Progenitor cell of endocrine pancreas (in vitro differentiated cells): Measurements from ENCODE around the gene GRHL1. TPM values are rescaled to one million over a fixed set of nuclear protein-coding genes. Genes with fewer than 3 reads are reported as not detected.

Experiments
- DNase-seq: peaks from one replicate; pipeline ENCODE4 v3.0.0; 2021; ENCODE audit warnings: low spot score; ENCODE audit not compliant: unreplicated experiment
- H3K27ac Mint-ChIP-seq: 2 replicates; pipeline ENCODE4 v1.8.0; 2021; ENCODE audit warnings: mild to moderate bottlenecking, moderate library complexity, mixed read lengths
- H3K27me3 Mint-ChIP-seq: 2 replicates; pipeline ENCODE4 v1.8.0; 2021; ENCODE audit warnings: mixed read lengths
- H3K36me3 Mint-ChIP-seq: 2 replicates; pipeline ENCODE4 v1.8.0; 2022; ENCODE audit warnings: mixed read lengths; ENCODE audit not compliant: insufficient read depth
- H3K4me1 Mint-ChIP-seq: 2 replicates; pipeline ENCODE4 v1.8.0; 2021; ENCODE audit warnings: low read depth, mixed read lengths
- H3K4me3 Mint-ChIP-seq: 2 replicates; pipeline ENCODE4 v1.8.0; 2021; ENCODE audit warnings: low read depth, mild to moderate bottlenecking, moderate library complexity, mixed read lengths
- H3K9me3 Mint-ChIP-seq: 2 replicates; pipeline ENCODE4 v1.8.0; 2021; ENCODE audit warnings: low read depth, mixed read lengths
- CTCF ChIP-seq: fragments of 200-600 bp; sonication (generic); IDR thresholded peaks from one replicate; pipeline ENCODE4 v1.5.0; 2021; ENCODE audit warnings: antibody characterized with exemption, mild to moderate bottlenecking; ENCODE audit not compliant: unreplicated experiment
- total RNA-seq: library from RNA; stranded (reverse); gene quantifications from 2 replicates; pipeline ENCODE4 v1.2.1, GENCODE V29; 2021

GRHL1 gene
- total RNA-seq, 1 donor from 2014 or later: 13.4 TPM

- H3K27me3 Mint-ChIP-seq: no peaks in the 10 kb centered on the region
- H3K36me3 Mint-ChIP-seq: peaks cover 17% of the 10 kb centered on the region
- no peak for DNase-seq
- H3K4me1 Mint-ChIP-seq: peaks cover 2% of the 10 kb centered on the region
- TF ChIP-seq CTCF: no peak
- H3K9me3 Mint-ChIP-seq: peaks cover 4% of the 10 kb centered on the region
- H3K4me3 Mint-ChIP-seq: no peak overlapping the region
- no peak overlapping the region for H3K27ac Mint-ChIP-seq
Measured at GRCh38 chr2:10003206-10004125, 52.0 kb downstream of the GRHL1 start.

GRCh38 chr2:10004401-10004800 lies 52.9 kb downstream of the GRHL1 start:
- H3K36me3 Mint-ChIP-seq: peaks cover 12% of the 10 kb centered on the region
- no peak overlapping the region for H3K4me3 Mint-ChIP-seq
- TF ChIP-seq CTCF: no peak

GRCh38 chr2:10004836-10005235 lies 53.3 kb downstream of the GRHL1 start:
- peaks cover 4% of the 10 kb centered on the region for H3K9me3 Mint-ChIP-seq
- H3K27me3 Mint-ChIP-seq: no peaks in the 10 kb centered on the region
- H3K4me3 Mint-ChIP-seq: no peak overlapping the region
- no peak for DNase-seq
- H3K27ac Mint-ChIP-seq: no peak overlapping the region
- H3K4me1 Mint-ChIP-seq: peaks cover 2% of the 10 kb centered on the region
- H3K36me3 Mint-ChIP-seq: peaks cover 12% of the 10 kb centered on the region
- no peak for TF ChIP-seq CTCF

More at GRCh38 chr2:10004401-10004800, 52.9 kb downstream of the GRHL1 start:
- H3K27me3 Mint-ChIP-seq: no peaks in the 10 kb centered on the region
- no peak overlapping the region for H3K27ac Mint-ChIP-seq
- peaks cover 4% of the 10 kb centered on the region for H3K9me3 Mint-ChIP-seq
- H3K4me1 Mint-ChIP-seq: peaks cover 2% of the 10 kb centered on the region
- no peak for DNase-seq

- Mint-ChIP-seq H3K4me1 (peaks cover 5% of the 10 kb centered on the region), H3K9me3 (peaks cover 4% of the 10 kb centered on the region), H3K36me3 (peaks cover 10% of the 10 kb centered on the region), H3K27ac (no peak overlapping the region), H3K4me3 (no peak overlapping the region), H3K27me3 (no peaks in the 10 kb centered on the region)
- TF ChIP-seq CTCF: no peak
- DNase-seq: no peak
Measured at GRCh38 chr2:10005461-10006235, 54.2 kb downstream of the GRHL1 start.
